GM12872 (cell line): ENCODE data around the gene PPP2R2B.

Experiments
- CTCF ChIP-seq: IDR thresholded peaks from 3 replicates; pipeline ENCODE4 v1.5.1; 2011; ENCODE audit warnings: low read depth, mild to moderate bottlenecking, low read length, moderate library complexity; ENCODE audit not compliant: insufficient read depth

PPP2R2B gene

GRCh38 chr5:146893991-146894390 lies 15.4 kb upstream of the PPP2R2B start:
- no peak for TF ChIP-seq CTCF

DNA sequence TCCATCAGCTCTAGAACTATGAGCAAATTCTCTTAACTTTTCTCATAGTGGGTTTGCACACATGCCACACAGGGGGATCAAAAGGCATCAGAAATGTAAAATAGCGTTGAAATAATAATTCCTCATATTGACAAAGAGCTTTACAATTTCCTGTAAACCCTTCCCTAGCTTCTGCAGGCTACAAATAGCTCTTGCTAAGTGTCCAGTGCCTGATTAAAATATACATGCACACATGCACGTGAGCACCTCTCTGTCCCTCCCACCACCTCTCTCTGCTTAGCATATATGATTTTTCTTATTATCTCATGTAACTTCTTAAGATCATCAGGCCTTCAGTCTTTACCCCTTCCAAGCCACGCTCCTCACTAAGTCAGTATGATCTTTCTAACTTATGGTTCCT lies 13.7 kb upstream of the PPP2R2B start:
- TF ChIP-seq CTCF: no peak

GRCh38 chr5:146891511-146891910 lies 13.0 kb upstream of the PPP2R2B start:
- TF ChIP-seq CTCF: no peak

- TF ChIP-seq CTCF: no peak
Observed at GRCh38 chr5:146890731-146891440, 12.3 kb upstream of the PPP2R2B start.

DNA sequence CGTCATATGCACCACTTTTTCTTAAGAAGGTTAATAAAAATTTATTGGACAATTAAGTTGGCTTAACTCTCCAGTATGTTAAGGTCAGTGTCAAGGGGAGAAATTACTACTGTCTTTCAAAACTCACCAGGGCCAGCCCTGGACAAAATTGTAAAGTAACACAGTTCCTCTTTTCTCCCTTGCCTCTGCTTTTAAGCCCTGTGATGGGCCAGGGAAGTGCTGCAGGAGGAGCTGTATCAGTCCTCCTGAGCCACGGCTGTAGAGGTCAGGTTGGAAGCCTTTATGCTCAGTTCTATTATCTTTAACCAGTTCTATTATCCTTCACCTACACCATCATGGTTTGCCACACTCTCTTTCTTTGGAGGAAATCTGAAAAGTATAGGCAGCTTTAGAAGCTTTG lies 11.5 kb upstream of the PPP2R2B start:
- TF ChIP-seq CTCF: no peak

- TF ChIP-seq CTCF: no peak
Observed at GRCh38 chr5:146889169-146889568, 10.6 kb upstream of the PPP2R2B start.

DNA sequence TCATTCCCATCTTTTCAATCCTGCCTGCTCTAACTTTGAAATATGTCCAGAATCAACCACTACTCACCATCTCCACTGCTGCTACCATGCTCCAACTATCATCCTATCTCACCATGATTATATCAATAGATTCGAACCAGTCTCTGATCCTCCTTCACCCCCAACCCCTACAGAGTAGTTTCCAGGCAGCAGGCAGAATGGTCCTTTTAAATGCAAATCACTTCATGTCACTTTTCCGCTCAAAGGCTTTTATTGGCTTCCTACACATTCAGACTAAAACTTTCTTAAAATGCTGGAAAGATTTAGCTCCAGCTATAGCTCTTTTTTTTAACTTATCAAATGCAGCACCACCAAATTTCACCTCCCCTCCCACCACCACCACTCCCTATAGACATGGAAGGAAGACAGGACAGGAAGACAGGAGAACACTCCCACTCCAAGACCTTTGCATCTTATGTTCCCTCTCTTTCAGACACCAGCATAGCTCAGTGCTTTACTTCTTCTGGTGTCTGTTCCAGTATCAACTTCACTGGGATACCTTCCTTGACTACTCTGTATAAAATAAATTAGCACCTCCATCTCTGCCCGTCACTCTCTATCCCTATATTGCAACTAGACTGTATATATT lies 9.9 kb upstream of the PPP2R2B start:
- TF ChIP-seq CTCF: no peak
